GM12875 (cell line): ENCODE measurements around the gene MORF4L1.
"Not testable (repeated sequence)": the region's sequence is repeated elsewhere in the genome, so short reads cannot be mapped to it uniquely, and the experiment has no call there.

ENCODE experiments used
- H3K4me3 ChIP-seq: one replicate; pipeline ENCODE4 v1.5.1; 2011; ENCODE audit warnings: low read depth, low read length, control low read depth
- TF ChIP-seq, protein P1 (sequence below): IDR thresholded peaks from 2 replicates; pipeline ENCODE4 v1.5.1; 2011; ENCODE audit warnings: low read depth, mild to moderate bottlenecking, control low read depth, inconsistent platforms, low read length, moderate library complexity, borderline replicate concordance; ENCODE audit not compliant: insufficient read depth

The MORF4L1 gene

GRCh38 chr15:78837543-78837942 is 35.1 kb upstream of the MORF4L1 start:
- TF ChIP-seq, protein P1, sequence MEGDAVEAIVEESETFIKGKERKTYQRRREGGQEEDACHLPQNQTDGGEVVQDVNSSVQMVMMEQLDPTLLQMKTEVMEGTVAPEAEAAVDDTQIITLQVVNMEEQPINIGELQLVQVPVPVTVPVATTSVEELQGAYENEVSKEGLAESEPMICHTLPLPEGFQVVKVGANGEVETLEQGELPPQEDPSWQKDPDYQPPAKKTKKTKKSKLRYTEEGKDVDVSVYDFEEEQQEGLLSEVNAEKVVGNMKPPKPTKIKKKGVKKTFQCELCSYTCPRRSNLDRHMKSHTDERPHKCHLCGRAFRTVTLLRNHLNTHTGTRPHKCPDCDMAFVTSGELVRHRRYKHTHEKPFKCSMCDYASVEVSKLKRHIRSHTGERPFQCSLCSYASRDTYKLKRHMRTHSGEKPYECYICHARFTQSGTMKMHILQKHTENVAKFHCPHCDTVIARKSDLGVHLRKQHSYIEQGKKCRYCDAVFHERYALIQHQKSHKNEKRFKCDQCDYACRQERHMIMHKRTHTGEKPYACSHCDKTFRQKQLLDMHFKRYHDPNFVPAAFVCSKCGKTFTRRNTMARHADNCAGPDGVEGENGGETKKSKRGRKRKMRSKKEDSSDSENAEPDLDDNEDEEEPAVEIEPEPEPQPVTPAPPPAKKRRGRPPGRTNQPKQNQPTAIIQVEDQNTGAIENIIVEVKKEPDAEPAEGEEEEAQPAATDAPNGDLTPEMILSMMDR = no peak

GRCh38 chr15:78838489-78838888 is 34.2 kb upstream of the MORF4L1 start:
- no peak overlapping the region for H3K4me3 ChIP-seq
- TF ChIP-seq, protein P1 = no peak

More at GRCh38 chr15:78837543-78837942, 35.1 kb upstream of the MORF4L1 start:
- H3K4me3 ChIP-seq = no peak overlapping the region

- H3K4me3 ChIP-seq = not testable (repeated sequence)
These were observed 33.5 kb upstream of the MORF4L1 start for GRCh38 chr15:78839151-78839550.

GRCh38 chr15:78840661-78841375 is 31.9 kb upstream of the MORF4L1 start:
- TF ChIP-seq, protein P1 = no peak
- no peak overlapping the region for H3K4me3 ChIP-seq

DNA sequence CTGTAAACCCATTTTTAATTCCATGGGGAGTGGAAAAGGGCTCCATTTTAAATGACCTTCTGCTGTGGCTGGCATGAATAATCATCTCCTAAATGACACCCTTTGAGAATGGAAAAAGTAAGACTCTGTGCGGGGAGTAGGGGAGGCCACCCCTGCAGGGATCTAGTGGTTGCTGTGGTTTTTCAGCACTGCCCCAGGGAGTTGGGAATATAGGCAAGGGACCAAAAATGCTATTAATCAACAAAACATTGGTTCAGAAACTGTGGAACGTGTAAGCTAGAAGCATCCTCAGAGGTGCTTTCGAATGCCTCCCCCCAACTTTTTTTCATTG is 31.3 kb upstream of the MORF4L1 start:
- TF ChIP-seq, protein P1 = no peak

GRCh38 chr15:78841891-78842290 is 30.8 kb upstream of the MORF4L1 start:
- TF ChIP-seq, protein P1 = no peak
- H3K4me3 ChIP-seq = no peak overlapping the region

More for the DNA sequence above, 31.3 kb upstream of the MORF4L1 start:
- H3K4me3 ChIP-seq = no peak overlapping the region

DNA sequence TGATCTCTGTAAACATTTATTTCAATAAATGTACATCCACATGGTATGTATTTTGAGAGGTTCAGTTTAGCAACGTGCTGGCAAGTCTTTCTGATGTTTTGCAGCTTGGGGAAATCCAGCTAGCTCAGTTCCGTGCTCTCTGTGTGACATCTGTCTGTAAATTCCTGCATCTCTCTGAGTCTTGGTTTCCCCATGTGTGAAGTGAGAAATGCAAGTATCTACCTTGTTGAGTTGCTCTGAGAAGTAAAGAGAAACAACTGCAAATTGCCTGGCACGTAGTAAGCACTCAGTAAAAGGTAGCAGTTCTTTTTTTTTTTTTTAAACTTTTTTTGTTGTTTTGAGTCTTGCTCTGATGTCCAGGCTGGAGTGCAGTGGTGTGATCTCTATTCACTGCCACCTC is 30.2 kb upstream of the MORF4L1 start:
- H3K4me3 ChIP-seq = no peak overlapping the region
- TF ChIP-seq, protein P1 = no peak

DNA sequence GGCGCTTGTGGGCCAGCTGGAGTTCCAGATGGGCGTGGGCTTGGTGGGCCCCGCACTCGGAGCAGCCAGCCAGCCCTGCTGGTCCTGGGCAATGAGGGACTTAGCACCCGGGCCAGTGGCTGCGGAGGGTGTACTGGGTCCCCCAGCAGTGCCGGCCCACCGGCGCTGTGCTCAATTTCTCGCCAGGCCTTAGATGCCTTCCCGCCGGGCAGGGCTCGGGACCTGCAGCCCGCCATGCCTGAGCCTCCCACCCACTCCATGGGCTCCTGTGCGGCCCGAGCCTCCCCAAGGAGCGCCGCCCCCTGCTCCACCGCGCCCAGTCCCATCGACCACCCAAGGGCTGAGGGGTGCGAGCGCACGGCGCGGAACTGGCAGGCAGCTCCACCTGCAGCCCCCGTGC is 25.8 kb upstream of the MORF4L1 start:
- H3K4me3 ChIP-seq = not testable (repeated sequence)

DNA sequence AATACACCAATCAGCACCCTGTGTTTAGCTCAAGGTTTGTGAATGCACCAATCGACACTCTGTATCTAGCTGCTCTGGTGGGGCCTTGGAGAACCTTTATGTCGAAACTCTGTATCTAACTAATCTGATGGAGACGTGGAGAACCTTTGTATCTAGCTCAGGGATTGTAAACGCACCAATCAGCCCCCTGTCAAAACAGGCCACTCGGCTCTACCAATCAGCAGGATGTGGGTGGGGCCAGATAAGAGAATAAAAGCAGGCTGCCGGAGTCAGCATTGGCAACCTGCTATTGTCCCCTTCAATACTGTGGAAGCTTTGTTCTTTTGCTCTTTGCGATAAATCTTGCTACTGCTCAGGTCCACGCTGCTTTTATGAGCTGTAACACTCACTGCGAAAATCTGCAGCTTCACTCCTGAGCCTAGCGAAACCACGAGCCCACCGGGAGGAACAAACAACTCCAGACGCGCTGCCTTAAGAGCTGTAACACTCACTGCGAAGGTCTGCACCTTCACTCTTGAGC is 25.2 kb upstream of the MORF4L1 start:
- H3K4me3 ChIP-seq = not testable (repeated sequence)
